OCI-LY1 (cell line): ENCODE results near the gene CATSPERB.

Experiments
- EZH2 ChIP-seq: fragments of 200-600 bp; sonication (generic), shearing (Covaris generic); IDR thresholded peaks from 2 replicates; pipeline ENCODE4 v1.8.0; 2017; ENCODE audit warnings: borderline replicate concordance, mixed run types, mild to moderate bottlenecking, antibody characterized with exemption, low read length, moderate library complexity, mixed read lengths
- TF ChIP-seq, protein P1 (sequence below): fragments of 200-600 bp; sonication (generic), shearing (Covaris generic); IDR thresholded peaks from 2 replicates; pipeline ENCODE4 v1.5.1; 2017; ENCODE audit warnings: mild to moderate bottlenecking, antibody characterized with exemption, low read length, moderate library complexity, mixed read lengths

DNA sequence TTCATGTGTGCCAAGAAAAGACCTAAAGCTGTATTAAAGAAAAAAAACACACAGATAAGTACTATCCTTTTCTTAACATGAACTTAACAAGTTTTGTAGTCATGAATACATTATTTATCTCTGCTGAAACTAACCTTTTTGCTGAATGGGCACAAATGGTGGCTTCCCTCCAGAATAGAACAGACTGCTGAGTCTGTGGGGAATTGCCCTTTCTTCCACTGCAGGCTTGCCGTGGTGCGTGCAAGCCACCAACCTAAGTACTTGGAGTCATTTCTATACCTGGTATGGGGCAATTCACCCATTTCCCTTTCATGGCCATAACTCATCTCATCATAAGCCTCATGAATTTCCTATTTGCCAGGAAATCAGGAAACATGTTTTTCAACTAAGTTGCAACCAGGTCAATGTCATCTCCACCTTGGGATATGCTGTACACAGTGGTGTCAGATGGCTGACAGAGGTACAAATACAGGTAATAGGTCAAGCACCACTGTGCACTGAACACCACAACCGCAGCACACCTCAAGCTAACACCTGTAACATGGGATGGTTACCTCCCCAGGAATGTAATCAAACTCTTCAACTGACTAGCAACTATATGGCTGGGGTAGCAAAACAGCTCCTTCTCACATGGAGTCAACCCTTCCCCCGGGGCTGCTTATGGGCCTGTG lies 49.9 kb downstream of the CATSPERB start:
- TF ChIP-seq, protein P1, sequence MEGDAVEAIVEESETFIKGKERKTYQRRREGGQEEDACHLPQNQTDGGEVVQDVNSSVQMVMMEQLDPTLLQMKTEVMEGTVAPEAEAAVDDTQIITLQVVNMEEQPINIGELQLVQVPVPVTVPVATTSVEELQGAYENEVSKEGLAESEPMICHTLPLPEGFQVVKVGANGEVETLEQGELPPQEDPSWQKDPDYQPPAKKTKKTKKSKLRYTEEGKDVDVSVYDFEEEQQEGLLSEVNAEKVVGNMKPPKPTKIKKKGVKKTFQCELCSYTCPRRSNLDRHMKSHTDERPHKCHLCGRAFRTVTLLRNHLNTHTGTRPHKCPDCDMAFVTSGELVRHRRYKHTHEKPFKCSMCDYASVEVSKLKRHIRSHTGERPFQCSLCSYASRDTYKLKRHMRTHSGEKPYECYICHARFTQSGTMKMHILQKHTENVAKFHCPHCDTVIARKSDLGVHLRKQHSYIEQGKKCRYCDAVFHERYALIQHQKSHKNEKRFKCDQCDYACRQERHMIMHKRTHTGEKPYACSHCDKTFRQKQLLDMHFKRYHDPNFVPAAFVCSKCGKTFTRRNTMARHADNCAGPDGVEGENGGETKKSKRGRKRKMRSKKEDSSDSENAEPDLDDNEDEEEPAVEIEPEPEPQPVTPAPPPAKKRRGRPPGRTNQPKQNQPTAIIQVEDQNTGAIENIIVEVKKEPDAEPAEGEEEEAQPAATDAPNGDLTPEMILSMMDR = no peak
- no peak for TF ChIP-seq EZH2
